ENCODE measurements around the gene PPP2R5B.

- TF ChIP-seq CTCF (conservative IDR thresholded peaks at IDR 0.05 in 1 of 2, IDR thresholded peaks at IDR 0.05 in 1 of 2; ENCODE audit: extremely low read depth in 1 of 2, insufficient read depth in 1 of 2, low read depth in 1 of 2, low read length in 2 of 2) = no peak
- no peak for TF ChIP-seq EZH2 (IDR thresholded peaks at IDR 0.05; ENCODE audit: borderline replicate concordance, low read length)
Measured at GRCh38 chr11:64878223-64878493, 46.3 kb upstream of the PPP2R5B start.

All from mammary epithelial cell (primary cell).